Measurements from ENCODE around the gene AP1S3.

GRCh38 chr2:223824301-223824700, 13.1 kb downstream of the AP1S3 start:
- TF ChIP-seq ZNF565 (CRISPR knock-in tag; conservative IDR thresholded peaks at IDR 0.05; ENCODE audit: low read depth) (no peak), OSR1 (CRISPR knock-in tag; IDR thresholded peaks at IDR 0.05) (no peak)

Data from SK-N-SH treated with all-trans-retinoic acid at 6 μM for 48 hours (cell line).